ENCODE results near the gene TCF7L1.

TCF7L1 gene

DNA sequence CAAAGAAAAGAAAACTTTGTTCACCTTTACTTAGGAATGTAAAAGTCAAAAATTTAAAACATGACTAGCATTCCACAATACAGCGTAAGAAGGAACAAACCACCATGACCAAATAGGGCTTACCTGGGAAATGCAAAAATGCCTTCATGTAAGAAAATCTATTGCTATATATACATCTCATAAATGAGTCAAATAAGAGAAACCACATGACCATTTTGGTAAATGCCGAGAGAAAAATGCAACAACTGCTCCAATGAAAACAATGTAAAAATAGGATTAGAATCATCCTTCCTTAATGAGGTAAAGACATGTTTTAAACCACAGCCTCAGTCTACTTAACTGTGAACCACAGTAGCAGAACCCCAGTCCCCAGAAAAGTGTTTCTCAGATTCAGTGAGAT lies 145.2 kb downstream of the TCF7L1 start:
- Mint-ChIP-seq H3K4me1 (no peaks in the 10 kb centered on the region), H3K27me3 (peaks cover 11% of the 10 kb centered on the region), H3K4me3 (no peak overlapping the region), H3K9me3 (no peaks in the 10 kb centered on the region), H3K27ac (no peak overlapping the region), H3K36me3 (no peaks in the 10 kb centered on the region)
- no peak for ATAC-seq (ENCODE audit: low read depth)
- no peak for DNase-seq (ENCODE audit: low spot score in 2 of 2)

DNA sequence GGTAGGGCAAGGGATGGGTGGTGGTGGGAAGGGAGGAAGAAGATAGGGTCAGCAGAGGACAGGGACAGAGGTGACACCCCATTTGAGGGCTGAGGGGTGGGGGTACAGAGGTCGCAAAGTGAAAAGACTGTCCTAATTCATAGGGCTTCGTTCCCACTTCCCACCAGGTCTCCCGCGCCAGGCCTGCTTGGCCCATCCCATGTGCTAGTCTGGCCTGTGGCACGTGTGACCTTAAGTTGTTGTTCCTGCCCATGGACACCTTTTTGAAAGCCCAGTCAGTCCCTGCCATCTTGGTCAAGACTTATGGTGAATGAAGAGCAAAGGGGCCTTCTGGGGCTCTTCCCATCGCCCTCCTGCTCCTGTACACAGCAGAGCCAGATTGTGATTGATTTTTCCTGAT lies 148.4 kb downstream of the TCF7L1 start:
- Mint-ChIP-seq H3K27me3 (peaks cover 6% of the 10 kb centered on the region), H3K4me1 (peaks cover 3% of the 10 kb centered on the region), H3K4me3 (no peak overlapping the region), H3K36me3 (no peaks in the 10 kb centered on the region), H3K27ac (no peak overlapping the region), H3K9me3 (no peaks in the 10 kb centered on the region)
- ATAC-seq (ENCODE audit: low read depth) (no peak), DNase-seq (ENCODE audit: low spot score in 2 of 2) (no peak)

DNA sequence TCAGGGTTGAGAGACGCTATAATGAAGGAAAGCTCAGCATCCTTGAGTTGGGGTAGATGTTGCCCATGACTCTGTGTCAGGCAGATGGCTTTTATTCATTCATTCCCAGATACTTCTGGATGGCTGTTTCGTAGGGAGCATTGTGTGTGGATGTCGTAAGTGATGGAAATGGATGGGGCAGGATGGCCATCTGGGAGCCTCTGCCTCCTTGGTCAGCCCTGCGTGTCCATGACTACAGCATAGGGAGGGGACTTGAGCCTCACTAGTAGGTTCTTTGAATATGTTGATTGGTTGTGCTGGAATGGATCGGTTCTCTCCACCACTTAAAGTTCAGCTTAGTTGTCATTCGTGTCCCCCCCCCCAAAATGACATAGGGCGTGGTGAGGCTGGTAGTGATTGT lies 149.7 kb downstream of the TCF7L1 start:
- H3K4me3 Mint-ChIP-seq = no peak overlapping the region
- H3K36me3 Mint-ChIP-seq = no peaks in the 10 kb centered on the region
- H3K4me1 Mint-ChIP-seq = peaks cover 3% of the 10 kb centered on the region
- DNase-seq (ENCODE audit: low spot score in 2 of 2) (no peak), ATAC-seq (ENCODE audit: low read depth) (no peak)
- peak overlapping the region; percentile 3 for H3K27ac Mint-ChIP-seq
- no peaks in the 10 kb centered on the region for H3K9me3 Mint-ChIP-seq
- H3K27me3 Mint-ChIP-seq = peaks cover 6% of the 10 kb centered on the region

DNA sequence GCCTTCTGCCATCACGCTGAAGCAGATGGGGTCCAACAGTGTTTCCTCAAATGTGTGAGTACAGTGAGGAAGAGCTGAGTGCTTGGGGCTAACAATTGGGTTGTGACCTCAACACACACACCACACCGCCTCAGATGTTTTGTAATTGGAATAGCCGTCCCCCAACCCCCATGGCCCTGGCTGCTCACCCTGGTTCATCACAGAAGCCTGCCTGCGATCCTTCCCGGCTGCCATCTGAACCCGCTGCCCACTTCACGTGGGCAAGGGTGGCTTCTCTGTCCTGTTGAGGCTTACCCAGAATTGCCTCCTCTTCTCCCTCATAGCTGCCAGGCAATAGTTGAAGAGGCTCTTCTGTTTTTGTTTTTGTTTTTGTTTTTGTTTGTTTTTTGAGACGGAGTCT lies 150.4 kb downstream of the TCF7L1 start:
- Mint-ChIP-seq H3K27ac (no peak overlapping the region), H3K27me3 (peaks cover 6% of the 10 kb centered on the region), H3K36me3 (no peaks in the 10 kb centered on the region), H3K4me1 (peaks cover 3% of the 10 kb centered on the region), H3K4me3 (no peak overlapping the region), H3K9me3 (no peaks in the 10 kb centered on the region)
- DNase-seq (ENCODE audit: low spot score in 2 of 2) = no peak
- no peak for ATAC-seq (ENCODE audit: low read depth)

DNA sequence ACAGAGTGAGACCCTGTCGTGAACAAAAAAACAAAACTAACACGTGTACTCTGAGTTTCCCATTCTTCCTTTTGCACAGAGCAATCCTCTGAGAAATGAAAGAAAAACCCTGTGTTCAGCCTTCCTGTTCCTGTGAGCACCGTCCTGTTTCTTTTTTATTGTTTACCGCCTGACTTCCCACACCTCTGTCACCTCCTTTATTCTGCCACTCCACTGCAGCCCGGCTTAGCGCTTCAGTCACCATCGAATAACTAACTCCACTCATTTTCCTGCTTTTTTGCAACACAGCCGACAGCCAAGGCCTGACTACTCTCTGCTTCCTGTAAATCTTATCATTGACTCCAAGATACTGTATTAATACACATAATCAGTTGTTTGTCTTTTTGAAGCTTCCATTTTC lies 153.7 kb downstream of the TCF7L1 start:
- Mint-ChIP-seq H3K36me3 (no peaks in the 10 kb centered on the region), H3K9me3 (no peaks in the 10 kb centered on the region), H3K27ac (no peak overlapping the region), H3K4me3 (no peak overlapping the region), H3K27me3 (peaks cover 3% of the 10 kb centered on the region), H3K4me1 (peaks cover 7% of the 10 kb centered on the region)
- DNase-seq (ENCODE audit: low spot score in 2 of 2) = no peak
- no peak for ATAC-seq (ENCODE audit: low read depth)

DNA sequence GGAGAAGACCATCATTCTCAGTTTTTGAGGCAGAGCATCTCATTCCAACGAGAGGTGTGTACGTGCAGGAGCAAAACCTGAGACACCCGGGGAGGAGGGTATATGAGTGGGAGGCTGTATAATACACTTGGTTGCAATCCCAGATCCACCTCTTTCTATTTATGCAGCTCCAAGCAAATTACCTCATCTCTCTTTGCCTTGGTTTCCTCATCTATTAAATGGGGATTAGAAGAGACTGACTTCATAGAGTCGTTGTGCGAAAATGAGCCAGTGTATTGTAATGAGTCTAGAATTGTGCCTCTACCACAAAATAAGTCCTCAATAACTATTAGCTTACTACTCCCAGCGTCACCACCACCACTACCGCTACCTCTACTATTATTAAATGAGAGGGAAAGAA lies 154.5 kb downstream of the TCF7L1 start:
- Mint-ChIP-seq H3K27ac (no peak overlapping the region), H3K27me3 (peaks cover 3% of the 10 kb centered on the region), H3K9me3 (no peaks in the 10 kb centered on the region), H3K36me3 (no peaks in the 10 kb centered on the region), H3K4me1 (peaks cover 7% of the 10 kb centered on the region), H3K4me3 (no peak overlapping the region)
- DNase-seq (ENCODE audit: low spot score in 2 of 2) (no peak), ATAC-seq (ENCODE audit: low read depth) (no peak)

DNA sequence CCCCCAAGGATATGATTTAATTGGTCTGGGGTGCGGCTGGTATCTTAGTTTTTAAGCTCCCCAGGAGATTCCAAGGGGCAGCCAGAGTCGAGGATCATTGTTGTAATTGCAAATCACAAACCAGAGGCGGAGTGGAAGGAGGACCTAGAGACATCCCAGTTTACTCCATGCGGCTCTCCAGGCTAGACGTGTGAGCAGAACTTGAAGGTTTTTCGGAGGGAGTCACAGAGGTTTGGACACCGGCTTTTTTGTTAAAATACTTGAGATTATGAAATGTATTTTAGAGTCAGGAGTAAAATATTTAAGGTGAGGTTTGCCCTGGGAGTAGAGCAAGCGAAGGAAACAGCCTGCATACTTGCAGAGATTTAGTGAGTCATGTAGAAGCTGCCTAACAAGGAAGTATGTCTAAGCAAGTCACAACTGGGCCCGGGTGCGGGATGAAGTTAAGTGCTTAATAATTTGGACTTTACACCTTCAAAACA lies 155.1 kb downstream of the TCF7L1 start:
- peaks cover 3% of the 10 kb centered on the region for H3K27me3 Mint-ChIP-seq
- H3K4me1 Mint-ChIP-seq = peaks cover 7% of the 10 kb centered on the region
- H3K27ac Mint-ChIP-seq = no peak overlapping the region
- ATAC-seq (ENCODE audit: low read depth) (no peak), DNase-seq (ENCODE audit: low spot score in 2 of 2) (no peak)
- no peaks in the 10 kb centered on the region for H3K36me3 Mint-ChIP-seq
- no peaks in the 10 kb centered on the region for H3K9me3 Mint-ChIP-seq
- no peak overlapping the region for H3K4me3 Mint-ChIP-seq

DNA sequence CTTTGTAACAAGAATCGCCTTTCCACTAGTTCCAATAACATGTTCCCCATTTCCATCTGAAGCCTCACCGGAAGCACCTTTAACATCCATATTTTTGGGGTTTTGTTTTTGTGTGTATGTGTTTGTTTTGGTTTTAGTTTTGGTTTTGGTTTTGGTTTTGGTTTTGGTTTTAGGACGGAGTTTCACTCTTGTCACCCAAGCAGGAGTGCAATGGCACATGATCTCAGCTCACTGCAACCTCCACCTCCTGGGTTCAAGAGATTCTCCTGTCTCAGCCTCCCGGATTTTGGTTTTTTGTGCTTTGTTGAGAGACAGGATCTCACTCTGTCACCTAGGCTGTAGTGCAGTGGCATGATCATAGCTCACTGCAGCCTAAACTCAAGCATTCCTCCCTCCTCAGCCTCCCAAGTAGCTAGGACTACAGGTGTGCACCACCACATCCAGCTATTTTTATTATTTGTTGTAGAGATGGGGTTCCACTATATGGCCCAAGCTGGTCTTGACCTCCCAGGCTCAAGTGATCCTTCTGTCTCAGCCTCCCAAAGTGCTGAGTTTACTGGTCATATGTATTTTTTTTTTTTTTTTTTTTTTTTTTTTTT lies 158.3 kb downstream of the TCF7L1 start:
- Mint-ChIP-seq H3K9me3 (no peaks in the 10 kb centered on the region), H3K27ac (peak overlapping the region; percentile 91), H3K4me1 (peaks cover 4% of the 10 kb centered on the region), H3K36me3 (no peaks in the 10 kb centered on the region), H3K27me3 (peaks cover 5% of the 10 kb centered on the region), H3K4me3 (peak overlapping the region; percentile 9)
- ATAC-seq (ENCODE audit: low read depth) = peak; percentile 63
- no peak for DNase-seq (ENCODE audit: low spot score in 2 of 2)

DNA sequence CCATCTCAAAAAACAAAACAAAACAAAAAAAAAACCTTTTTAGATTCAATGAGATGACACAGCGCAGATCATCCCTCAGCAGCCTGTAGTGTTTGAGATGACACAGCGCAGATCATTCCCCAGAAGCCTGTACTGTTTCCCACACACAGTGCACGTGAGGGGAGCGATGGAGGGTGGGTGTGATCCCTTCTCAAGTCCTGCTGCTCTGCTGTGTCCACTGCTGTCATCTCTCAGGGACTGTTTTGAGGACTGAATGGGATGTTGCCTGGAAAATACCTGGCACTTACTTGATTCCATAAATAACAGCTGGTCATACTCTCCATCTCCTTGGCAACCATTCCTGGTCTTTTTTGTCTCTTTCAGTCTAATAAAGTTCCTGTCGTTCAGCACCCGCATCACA lies 168.9 kb downstream of the TCF7L1 start:
- peaks cover 18% of the 10 kb centered on the region for H3K27me3 Mint-ChIP-seq

DNA sequence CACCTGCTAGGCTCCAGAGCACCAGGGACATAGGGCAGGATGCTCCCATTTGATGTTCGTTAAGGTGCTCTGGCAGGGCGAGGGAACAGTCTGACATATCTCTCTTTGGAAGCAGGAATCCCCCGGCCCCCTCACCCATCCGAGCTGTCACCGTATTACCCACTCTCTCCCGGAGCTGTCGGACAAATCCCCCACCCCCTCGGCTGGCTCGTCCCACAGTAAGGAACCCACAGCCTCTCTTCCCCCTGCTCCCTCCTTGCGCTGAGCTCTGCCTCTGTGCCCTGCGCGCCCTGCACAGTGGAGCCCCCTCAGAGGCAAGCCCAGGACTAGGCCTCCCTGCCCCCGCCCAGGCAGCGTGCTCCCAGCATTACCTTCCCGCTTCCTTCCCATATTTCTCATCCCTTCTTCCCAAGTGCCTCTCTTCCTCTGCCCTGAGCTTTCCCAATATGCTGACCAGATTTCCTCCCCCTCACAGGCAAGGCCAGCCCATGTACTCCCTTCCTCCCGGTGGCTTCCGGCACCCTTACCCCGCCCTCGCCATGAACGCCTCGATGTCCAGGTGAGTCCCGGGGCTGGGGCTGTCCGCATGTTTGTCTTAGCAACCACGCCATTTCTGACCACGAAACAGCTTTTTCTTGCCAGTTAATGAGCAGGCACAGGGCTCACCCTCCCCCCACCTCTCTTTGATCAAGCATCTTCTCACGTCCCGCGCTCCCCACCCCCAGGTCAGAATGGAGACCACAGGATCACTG lies 170.8 kb downstream of the TCF7L1 start:
- Mint-ChIP-seq H3K36me3 (no peaks in the 10 kb centered on the region), H3K9me3 (no peaks in the 10 kb centered on the region), H3K4me1 (peaks cover 8% of the 10 kb centered on the region), H3K4me3 (no peak overlapping the region), H3K27ac (no peak overlapping the region), H3K27me3 (peaks cover 18% of the 10 kb centered on the region)
- ATAC-seq (ENCODE audit: low read depth) (no peak), DNase-seq (ENCODE audit: low spot score in 2 of 2) (no peak)

More for the DNA sequence above, 168.9 kb downstream of the TCF7L1 start:
- H3K4me1 Mint-ChIP-seq = peaks cover 5% of the 10 kb centered on the region
- no peak for DNase-seq (ENCODE audit: low spot score in 2 of 2)
- H3K36me3 Mint-ChIP-seq = no peaks in the 10 kb centered on the region
- no peak for ATAC-seq (ENCODE audit: low read depth)
- H3K4me3 Mint-ChIP-seq = no peak overlapping the region
- no peak overlapping the region for H3K27ac Mint-ChIP-seq
- no peaks in the 10 kb centered on the region for H3K9me3 Mint-ChIP-seq

DNA sequence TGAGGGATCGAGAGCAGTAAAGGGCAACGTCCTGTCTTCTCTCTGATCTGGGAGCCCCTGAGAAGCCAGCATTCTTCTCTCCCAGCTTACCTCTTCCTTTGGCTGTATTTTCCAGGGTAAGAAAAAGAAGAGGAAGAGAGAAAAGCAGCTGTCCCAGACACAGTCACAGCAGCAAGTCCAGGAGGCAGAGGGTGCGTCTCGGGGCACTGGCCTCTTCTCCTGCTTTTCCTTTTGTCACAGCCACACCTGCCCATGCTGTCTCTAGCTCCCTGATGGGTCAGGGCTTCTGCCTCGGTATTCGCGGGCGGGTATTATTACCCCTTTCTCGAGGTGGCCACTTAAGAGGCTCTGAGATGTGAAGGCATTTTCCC lies 174.3 kb downstream of the TCF7L1 start:
- Mint-ChIP-seq H3K9me3 (no peaks in the 10 kb centered on the region), H3K27me3 (peaks cover 14% of the 10 kb centered on the region), H3K27ac (no peak overlapping the region), H3K4me1 (peaks cover 21% of the 10 kb centered on the region), H3K4me3 (no peak overlapping the region), H3K36me3 (no peaks in the 10 kb centered on the region)
- no peak for DNase-seq (ENCODE audit: low spot score in 2 of 2)
- ATAC-seq (ENCODE audit: low read depth) = no peak

DNA sequence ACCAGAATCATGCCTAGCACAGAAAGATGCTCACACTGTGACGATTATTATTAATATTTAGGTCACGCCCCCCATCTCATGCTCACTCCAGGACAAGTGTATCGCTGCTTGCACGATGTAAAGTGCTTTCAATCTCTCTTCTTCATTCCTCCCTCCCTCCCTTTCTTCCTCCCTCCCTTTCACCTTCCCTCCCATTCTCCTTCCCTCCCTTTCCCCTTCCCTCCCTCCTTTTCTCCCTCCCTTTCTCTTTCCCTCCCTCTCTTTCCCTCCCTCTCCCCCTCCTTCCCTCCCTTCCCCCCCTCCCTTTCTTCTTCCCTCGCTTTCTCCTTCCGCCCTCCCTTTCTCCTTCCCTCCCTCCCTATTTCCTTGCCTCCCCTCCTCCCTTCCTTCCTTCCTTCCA lies 175.0 kb downstream of the TCF7L1 start:
- DNase-seq (ENCODE audit: low spot score in 2 of 2) (no peak), ATAC-seq (ENCODE audit: low read depth) (no peak)
- no peaks in the 10 kb centered on the region for H3K36me3 Mint-ChIP-seq
- H3K27ac Mint-ChIP-seq = no peak overlapping the region
- no peak overlapping the region for H3K4me3 Mint-ChIP-seq
- H3K4me1 Mint-ChIP-seq = peaks cover 21% of the 10 kb centered on the region
- H3K27me3 Mint-ChIP-seq = peaks cover 11% of the 10 kb centered on the region
- no peaks in the 10 kb centered on the region for H3K9me3 Mint-ChIP-seq

DNA sequence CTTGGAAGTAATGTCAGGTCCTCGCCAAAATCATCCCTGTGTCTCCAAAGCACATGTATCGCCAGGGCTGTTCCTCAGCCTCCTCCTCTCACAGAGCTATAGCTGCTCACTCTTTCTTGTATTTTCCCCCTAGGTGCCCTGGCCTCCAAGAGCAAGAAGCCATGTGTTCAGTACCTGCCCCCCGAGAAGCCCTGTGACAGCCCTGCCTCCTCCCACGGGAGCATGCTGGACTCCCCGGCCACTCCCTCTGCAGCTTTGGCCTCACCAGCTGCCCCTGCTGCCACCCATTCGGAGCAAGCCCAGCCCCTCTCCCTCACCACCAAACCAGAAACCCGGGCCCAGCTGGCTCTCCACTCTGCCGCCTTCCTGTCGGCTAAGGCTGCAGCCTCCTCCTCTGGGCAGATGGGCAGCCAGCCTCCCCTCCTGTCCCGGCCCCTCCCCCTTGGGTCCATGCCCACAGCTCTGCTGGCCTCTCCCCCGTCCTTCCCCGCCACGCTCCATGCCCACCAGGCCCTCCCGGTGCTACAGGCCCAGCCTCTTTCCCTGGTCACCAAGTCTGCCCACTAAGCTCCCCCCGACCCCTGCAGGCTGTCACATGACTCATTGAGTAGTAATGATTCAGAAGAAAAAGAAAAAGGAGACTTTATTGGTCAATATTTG lies 175.8 kb downstream of the TCF7L1 start:
- no peaks in the 10 kb centered on the region for H3K9me3 Mint-ChIP-seq
- ATAC-seq (ENCODE audit: low read depth) (no peak), DNase-seq (ENCODE audit: low spot score in 2 of 2) (no peak)
- H3K27ac Mint-ChIP-seq = peak overlapping the region; percentile 76
- H3K27me3 Mint-ChIP-seq = peaks cover 10% of the 10 kb centered on the region
- H3K36me3 Mint-ChIP-seq = peaks cover 3% of the 10 kb centered on the region
- peak overlapping the region; percentile 81 for H3K4me3 Mint-ChIP-seq
- peaks cover 25% of the 10 kb centered on the region for H3K4me1 Mint-ChIP-seq

DNA sequence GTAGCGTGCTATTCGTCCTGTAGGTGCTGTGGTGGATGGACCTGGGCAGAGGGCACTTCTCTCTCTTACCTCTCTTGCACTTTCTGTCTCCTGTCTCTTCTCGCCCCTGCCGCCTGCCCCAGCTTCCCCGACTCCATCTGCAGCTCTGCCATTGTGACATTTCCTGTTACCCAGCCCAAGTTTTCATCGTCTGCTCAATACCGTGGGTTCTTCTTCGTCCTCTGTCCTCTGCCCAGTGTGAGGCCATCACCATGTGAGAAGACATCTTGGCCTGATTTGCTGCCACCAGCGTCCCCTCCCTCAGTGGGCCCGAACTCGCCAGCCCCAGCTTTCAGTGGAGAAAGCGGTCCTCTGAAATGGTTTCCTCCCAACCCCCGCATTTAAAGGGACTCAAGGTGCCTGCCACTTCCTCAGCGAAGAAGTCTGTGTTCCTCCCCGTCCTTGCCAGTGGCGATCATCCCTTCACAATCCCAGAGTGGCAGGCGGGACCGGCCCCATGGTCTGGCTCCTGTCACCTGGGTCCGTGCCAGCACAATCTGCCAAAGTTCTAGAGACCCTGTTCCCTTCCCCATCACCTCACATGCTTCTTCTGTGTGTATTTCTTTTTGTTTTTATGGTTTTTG lies 176.6 kb downstream of the TCF7L1 start:
- ATAC-seq (ENCODE audit: low read depth) = peak; percentile 46

More for the DNA sequence above, 176.6 kb downstream of the TCF7L1 start:
- Mint-ChIP-seq H3K9me3 (no peaks in the 10 kb centered on the region), H3K4me3 (peak overlapping the region; percentile 81), H3K4me1 (peaks cover 28% of the 10 kb centered on the region), H3K27ac (peak overlapping the region; percentile 76), H3K27me3 (peaks cover 5% of the 10 kb centered on the region), H3K36me3 (peaks cover 6% of the 10 kb centered on the region)
- no peak for DNase-seq (ENCODE audit: low spot score in 2 of 2)
